ENCODE data around the gene SELENON.

- TF ChIP-seq CTCF (IDR thresholded peaks at IDR 0.05; ENCODE audit: low read depth, low read length, missing input control), result no peak
- no peak for TF ChIP-seq HNF4A (conservative IDR thresholded peaks at IDR 0.05)
- no peak for TF ChIP-seq RAD21 (IDR thresholded peaks at IDR 0.05)
- no peak for TF ChIP-seq RXRA (IDR thresholded peaks at IDR 0.05)
- TF ChIP-seq YY1 (IDR thresholded peaks at IDR 0.05), result no peak
- no peak for TF ChIP-seq HNF4G (IDR thresholded peaks at IDR 0.05)
- TF ChIP-seq EGR1 (IDR thresholded peaks at IDR 0.05; ENCODE audit: low read depth in 2 of 2), result no peak
- TF ChIP-seq REST (IDR thresholded peaks at IDR 0.05), result no peak
- TF ChIP-seq ATF3 (IDR thresholded peaks at IDR 0.05), result no peak
- TF ChIP-seq SP1 (IDR thresholded peaks at IDR 0.05), result no peak
Measured at GRCh38 chr1:25756215-25756614, 43.8 kb upstream of the SELENON start.

Data from liver (tissue), 3 donors.